NT2/D1 (cell line): ENCODE data around the gene SLC19A1.

Experiments
- SUZ12 ChIP-seq: IDR thresholded peaks from 2 replicates; pipeline ENCODE4 v1.6.1; 2011; ENCODE audit not compliant: insufficient read length, insufficient read depth; ENCODE audit errors: extremely low read depth
- YY1 ChIP-seq: IDR thresholded peaks from 2 replicates; pipeline ENCODE4 v1.6.1; 2011; ENCODE audit not compliant: insufficient read length, insufficient read depth
- ZNF274 ChIP-seq: IDR thresholded peaks from 2 replicates; pipeline ENCODE4 v1.6.1; 2011; ENCODE audit warnings: mild to moderate bottlenecking, low read depth, low read length

DNA sequence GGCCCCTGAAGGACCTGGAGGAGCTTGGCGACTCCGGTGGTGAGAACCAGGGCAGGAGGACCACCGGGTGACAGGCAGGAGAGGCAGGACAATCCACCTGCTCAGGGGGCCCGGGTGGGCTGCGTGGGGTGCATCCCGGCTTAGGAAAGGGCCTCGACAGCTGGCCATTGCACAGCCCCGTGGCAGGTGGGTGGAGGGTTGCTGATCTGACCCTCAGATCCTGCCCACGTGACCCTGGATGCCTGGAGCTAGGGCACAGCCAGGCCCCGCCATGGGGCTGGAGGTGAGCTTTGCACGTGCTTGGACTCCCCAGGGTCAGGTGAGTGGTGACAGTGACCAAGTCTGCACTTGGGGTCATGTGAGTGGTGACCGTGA, 35.5 kb upstream of the SLC19A1 start:
- TF ChIP-seq ZNF274 (no peak), YY1 (no peak), SUZ12 (no peak)
